Measurements from ENCODE around the gene CLDN1.

DNA sequence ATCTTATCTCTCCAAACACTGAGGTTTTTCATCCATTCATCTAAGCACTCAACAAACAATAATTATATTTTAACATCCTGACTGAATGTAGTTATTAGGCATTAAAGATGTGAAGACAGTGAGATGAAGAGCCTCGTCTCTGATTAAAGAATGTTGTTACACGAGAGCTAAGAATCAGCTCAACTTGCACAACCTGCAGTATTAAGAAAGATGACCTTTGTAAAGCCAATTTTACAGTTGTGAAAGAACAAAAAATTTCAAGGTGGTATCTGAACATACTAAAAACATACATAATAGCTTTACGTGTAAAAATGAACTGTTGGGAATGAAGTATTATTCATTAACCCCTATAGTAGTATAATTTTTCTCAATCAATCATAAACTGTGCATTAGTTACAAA, 12.8 kb downstream of the CLDN1 start:
- TF ChIP-seq, protein P1, sequence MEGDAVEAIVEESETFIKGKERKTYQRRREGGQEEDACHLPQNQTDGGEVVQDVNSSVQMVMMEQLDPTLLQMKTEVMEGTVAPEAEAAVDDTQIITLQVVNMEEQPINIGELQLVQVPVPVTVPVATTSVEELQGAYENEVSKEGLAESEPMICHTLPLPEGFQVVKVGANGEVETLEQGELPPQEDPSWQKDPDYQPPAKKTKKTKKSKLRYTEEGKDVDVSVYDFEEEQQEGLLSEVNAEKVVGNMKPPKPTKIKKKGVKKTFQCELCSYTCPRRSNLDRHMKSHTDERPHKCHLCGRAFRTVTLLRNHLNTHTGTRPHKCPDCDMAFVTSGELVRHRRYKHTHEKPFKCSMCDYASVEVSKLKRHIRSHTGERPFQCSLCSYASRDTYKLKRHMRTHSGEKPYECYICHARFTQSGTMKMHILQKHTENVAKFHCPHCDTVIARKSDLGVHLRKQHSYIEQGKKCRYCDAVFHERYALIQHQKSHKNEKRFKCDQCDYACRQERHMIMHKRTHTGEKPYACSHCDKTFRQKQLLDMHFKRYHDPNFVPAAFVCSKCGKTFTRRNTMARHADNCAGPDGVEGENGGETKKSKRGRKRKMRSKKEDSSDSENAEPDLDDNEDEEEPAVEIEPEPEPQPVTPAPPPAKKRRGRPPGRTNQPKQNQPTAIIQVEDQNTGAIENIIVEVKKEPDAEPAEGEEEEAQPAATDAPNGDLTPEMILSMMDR (conservative IDR thresholded peaks at IDR 0.05 in 1 of 2, IDR thresholded peaks at IDR 0.05 in 1 of 2; ENCODE audit: low read depth in 1 of 2, low read length in 2 of 2) = no peak
- no peak for TF ChIP-seq EZH2 (IDR thresholded peaks at IDR 0.05; ENCODE audit: low read length, missing control alignments)

All from fibroblast of lung (primary cell).